Measurements from ENCODE around the gene CCDC196.

CCDC196 gene

GRCh38 chr14:66443785-66444184, 42.4 kb upstream of the CCDC196 start:
- Histone ChIP-seq H3K9me3 (ENCODE audit: control insufficient read depth, insufficient read depth, low read length) (peaks cover 7% of the 10 kb centered on the region; the same call in 1 of the 2 replicates), H4K20me1 (ENCODE audit: control insufficient read depth, insufficient read depth, low read depth, low read length) (no peaks in the 10 kb centered on the region), H3K27ac (ENCODE audit: low read depth, low read length) (no peak overlapping the region), H3K36me3 (ENCODE audit: control insufficient read depth, low read length) (no peaks in the 10 kb centered on the region), H3K4me1 (ENCODE audit: control insufficient read depth, low read length) (no peaks in the 10 kb centered on the region), H3K4me2 (ENCODE audit: low read length) (no peak overlapping the region), H3K79me2 (ENCODE audit: control insufficient read depth, low read length) (no peaks in the 10 kb centered on the region), H3K4me3 (ENCODE audit: low read length) (no peak overlapping the region), H3F3A (ENCODE audit: control insufficient read depth, insufficient read depth) (no peaks in the 10 kb centered on the region), H3K9me2 (replicated peaks; ENCODE audit: control insufficient read depth, low read length) (no peaks in the 10 kb centered on the region; the same call in 1 of the 2 replicates), H3K27me3 (ENCODE audit: control insufficient read depth, low read length) (no peaks in the 10 kb centered on the region)
- TF ChIP-seq EZH2phosphoT487 (IDR thresholded peaks at IDR 0.05; ENCODE audit: borderline replicate concordance, low read length) (no peak), CTCF (IDR thresholded peaks at IDR 0.05; ENCODE audit: low read depth, low read length, poor library complexity, severe bottlenecking) (no peak)

- no peak for TF ChIP-seq CTCF (IDR thresholded peaks at IDR 0.05; ENCODE audit: low read depth, low read length, poor library complexity, severe bottlenecking)
- no peak for TF ChIP-seq EZH2phosphoT487 (IDR thresholded peaks at IDR 0.05; ENCODE audit: borderline replicate concordance, low read length)
- no peaks in the 10 kb centered on the region; the same call in 1 of the 2 replicates for H3K9me2 ChIP-seq (replicated peaks; ENCODE audit: control insufficient read depth, low read length)
- no peaks in the 10 kb centered on the region for H3F3A ChIP-seq (ENCODE audit: control insufficient read depth, insufficient read depth)
- H3K4me3 ChIP-seq (ENCODE audit: low read length): no peak overlapping the region
- H3K4me1 ChIP-seq (ENCODE audit: control insufficient read depth, low read length): no peaks in the 10 kb centered on the region
- no peaks in the 10 kb centered on the region for H3K36me3 ChIP-seq (ENCODE audit: control insufficient read depth, low read length)
- H4K20me1 ChIP-seq (ENCODE audit: control insufficient read depth, insufficient read depth, low read depth, low read length): no peaks in the 10 kb centered on the region
- H3K4me2 ChIP-seq (ENCODE audit: low read length): no peak overlapping the region
- H3K79me2 ChIP-seq (ENCODE audit: control insufficient read depth, low read length): no peaks in the 10 kb centered on the region
- no peak overlapping the region for H3K27ac ChIP-seq (ENCODE audit: low read depth, low read length)
- 0 out of 2 replicates have a peak, but pooled peaks cover 5% of the 10 kb centered on the region for H3K9me3 ChIP-seq (ENCODE audit: control insufficient read depth, insufficient read depth, low read length)
- H3K27me3 ChIP-seq (ENCODE audit: control insufficient read depth, low read length): no peaks in the 10 kb centered on the region
Observed at GRCh38 chr14:66444271-66444927, 41.8 kb upstream of the CCDC196 start.

DNA sequence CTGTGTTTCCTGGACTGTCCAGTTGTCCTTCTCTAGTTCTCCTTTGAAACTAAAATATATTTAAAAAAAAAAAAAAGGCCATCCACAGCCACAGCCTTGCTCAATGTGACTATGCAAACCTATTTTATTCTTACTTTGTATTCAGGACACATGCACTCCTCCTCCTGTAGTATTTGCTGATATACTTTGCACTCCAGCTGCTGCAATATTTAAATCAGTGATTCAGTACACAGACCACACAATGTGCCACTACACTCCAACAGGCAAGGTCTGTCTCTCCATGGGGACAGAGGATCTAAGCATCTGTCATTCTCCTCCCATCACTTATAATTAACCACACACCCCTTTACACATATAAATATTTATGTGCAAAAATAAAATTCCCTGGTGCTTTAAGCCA, 40.2 kb upstream of the CCDC196 start:
- Histone ChIP-seq H3K27me3 (ENCODE audit: control insufficient read depth, low read length) (no peaks in the 10 kb centered on the region), H3K4me1 (ENCODE audit: control insufficient read depth, low read length) (no peaks in the 10 kb centered on the region), H3K79me2 (ENCODE audit: control insufficient read depth, low read length) (no peaks in the 10 kb centered on the region), H3K4me3 (ENCODE audit: low read length) (no peak overlapping the region), H3K36me3 (ENCODE audit: control insufficient read depth, low read length) (no peaks in the 10 kb centered on the region), H3K4me2 (ENCODE audit: low read length) (no peak overlapping the region), H3K9me3 (ENCODE audit: control insufficient read depth, insufficient read depth, low read length) (no peaks in the 10 kb centered on the region), H3K9me2 (replicated peaks; ENCODE audit: control insufficient read depth, low read length) (no peaks in the 10 kb centered on the region; the same call in 1 of the 2 replicates), H4K20me1 (ENCODE audit: control insufficient read depth, insufficient read depth, low read depth, low read length) (no peaks in the 10 kb centered on the region), H3K27ac (ENCODE audit: low read depth, low read length) (no peak overlapping the region), H3F3A (ENCODE audit: control insufficient read depth, insufficient read depth) (no peaks in the 10 kb centered on the region)
- no peak for TF ChIP-seq EZH2phosphoT487 (IDR thresholded peaks at IDR 0.05; ENCODE audit: borderline replicate concordance, low read length)
- TF ChIP-seq CTCF (IDR thresholded peaks at IDR 0.05; ENCODE audit: low read depth, low read length, poor library complexity, severe bottlenecking): no peak
